Nucleus accumbens (tissue), 56 donors: ENCODE results near the gene PSMB5.

Experiments used
- DNase-seq, 56 donors: peaks; one replicate each; lab custom pipeline; 2025; lab: John Stamatoyannopoulos, UW

Gene PSMB5

GRCh38 chr14:22996768-22997654 is 37.7 kb downstream of the PSMB5 start:
- DNase-seq: no peak

DNA sequence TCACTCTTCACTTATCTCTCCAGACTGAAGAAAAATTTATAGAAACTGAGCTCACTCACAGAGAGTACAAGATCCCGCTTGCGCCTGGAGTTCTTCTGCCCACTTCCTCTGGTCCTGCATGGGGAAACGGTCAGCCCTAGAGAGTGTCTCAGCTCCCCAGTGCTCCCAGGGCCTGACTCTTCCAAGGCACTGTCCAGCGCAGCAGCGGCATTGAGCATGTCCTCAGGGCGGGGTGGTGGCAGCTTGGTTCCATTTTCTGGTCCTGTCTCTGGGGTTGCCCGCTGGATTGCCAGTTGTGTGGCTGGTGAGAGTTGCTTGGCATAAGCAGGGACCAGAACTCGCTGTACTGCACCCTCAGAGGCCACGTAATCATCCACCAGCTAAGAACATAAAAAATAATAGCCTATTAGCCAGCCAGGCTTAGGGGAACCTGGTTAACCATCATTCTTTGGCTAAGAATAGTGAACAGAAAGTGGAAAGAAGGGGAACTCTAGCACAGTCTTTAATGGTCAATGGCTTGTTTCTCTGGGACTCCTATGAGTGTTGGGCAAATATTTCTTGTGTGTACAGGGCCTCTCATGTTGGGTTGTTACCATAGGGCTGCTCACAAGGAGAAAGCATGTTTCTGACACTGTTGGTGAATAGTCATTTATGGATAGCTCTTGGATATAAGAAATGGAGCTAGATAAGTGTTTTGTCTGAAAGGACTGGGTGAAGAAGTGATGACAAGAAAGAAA is 38.6 kb downstream of the PSMB5 start:
- no peak for DNase-seq

DNA sequence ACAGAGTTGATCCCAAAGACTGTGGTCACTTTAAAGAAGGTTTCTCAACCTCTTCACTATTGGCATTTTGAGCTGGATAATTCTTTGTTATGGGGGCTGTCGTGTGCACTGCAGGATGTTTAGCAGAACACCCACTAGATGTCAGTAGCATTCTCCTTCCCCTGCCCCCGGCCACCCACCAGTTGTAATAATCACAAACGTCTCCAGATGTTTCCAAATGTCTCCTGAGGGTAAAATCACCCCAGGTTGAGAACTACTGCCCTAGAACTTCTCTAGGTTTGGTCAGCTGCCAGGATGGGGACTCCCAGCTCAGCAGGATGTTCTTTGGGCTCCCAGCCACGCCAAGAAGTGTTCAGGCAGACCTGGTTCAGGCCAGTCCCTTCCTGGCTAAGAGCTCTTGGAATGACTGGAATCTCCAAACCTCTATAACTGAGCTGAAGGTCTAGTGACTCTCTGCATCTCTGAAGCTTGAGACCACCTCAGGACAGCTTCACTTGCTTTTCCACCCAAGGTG is 39.9 kb downstream of the PSMB5 start:
- DNase-seq: peak in 9 of 56 donors; percentile 2 to 45 (median 6)

GRCh38 chr14:22993517-22993916 is 41.2 kb downstream of the PSMB5 start:
- no peak for DNase-seq

GRCh38 chr14:22991852-22992251 is 42.8 kb downstream of the PSMB5 start:
- DNase-seq: no peak

DNA sequence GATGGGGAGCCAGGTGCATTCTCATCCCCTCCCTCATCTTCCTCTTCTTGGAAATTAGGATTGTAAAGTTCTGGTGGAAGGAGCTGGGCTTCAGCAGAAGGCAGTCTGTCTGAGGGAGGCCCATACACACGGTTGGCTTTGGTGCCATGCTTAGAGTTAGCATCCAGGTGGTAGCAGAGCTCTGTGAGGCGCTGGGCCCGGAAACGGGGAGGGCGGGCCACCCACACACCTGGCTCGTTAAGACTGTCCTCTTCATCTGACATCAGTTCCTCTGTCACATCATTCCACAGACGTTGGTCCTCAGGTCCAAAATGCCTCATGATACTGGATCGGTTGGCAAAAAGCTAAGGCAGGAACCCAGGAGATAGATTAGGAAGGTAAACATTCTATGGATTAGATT is 47.4 kb downstream of the PSMB5 start:
- DNase-seq: no peak

GRCh38 chr14:22986508-22987054 is 48.1 kb downstream of the PSMB5 start:
- DNase-seq: peak in 54 of 56 donors; percentile 7 to 95 (median 72)

- no peak for DNase-seq
Observed at GRCh38 chr14:22985894-22986507, 48.7 kb downstream of the PSMB5 start.

GRCh38 chr14:22984959-22985658 is 49.6 kb downstream of the PSMB5 start:
- DNase-seq: no peak

DNA sequence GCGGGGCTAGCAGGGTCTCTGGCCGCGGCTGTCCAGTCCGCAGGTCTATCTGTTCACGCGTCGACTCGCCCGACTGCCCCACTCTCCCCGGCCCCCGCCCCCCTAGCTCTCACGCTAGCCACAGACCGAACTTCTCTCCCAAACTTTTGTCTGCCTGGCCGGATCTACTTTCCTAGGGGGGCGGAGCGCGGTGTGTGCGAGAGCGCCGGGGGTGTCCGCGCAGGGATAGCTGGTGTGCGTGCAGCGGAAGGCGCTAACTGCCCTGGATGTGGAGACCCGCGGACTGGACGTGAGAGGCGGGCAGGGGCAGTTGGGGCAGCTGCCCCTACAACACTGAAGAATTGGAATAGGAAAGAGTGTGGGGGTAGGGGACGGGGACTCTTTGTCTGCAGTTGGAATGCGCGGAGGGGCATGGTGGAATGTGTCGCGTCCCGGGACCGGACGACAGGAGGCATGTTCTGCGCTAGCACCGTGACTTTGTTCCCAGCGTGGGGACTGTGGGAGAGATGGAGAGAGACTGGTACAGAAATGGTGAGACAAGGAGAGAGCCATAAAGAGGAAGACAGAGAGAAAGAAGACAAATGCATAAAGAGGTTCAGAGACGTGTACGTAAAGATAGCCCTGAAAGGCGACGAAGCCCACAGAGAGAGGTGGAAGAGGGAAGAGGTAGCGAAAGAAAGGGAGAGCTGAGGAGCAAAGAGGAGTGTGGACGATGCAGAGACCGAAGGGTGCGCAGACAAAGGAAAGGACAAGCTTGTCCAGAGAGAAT is 52.0 kb downstream of the PSMB5 start, which contains the start of gene AJUBA:
TSS of gene AJUBA (minus strand) at position 75 of the 769 bp plus-strand sequence. CDS start 285 bp downstream, outside the sequence.
- DNase-seq: peak in 42 of 56 donors; percentile 5 to 77 (median 31)

DNA sequence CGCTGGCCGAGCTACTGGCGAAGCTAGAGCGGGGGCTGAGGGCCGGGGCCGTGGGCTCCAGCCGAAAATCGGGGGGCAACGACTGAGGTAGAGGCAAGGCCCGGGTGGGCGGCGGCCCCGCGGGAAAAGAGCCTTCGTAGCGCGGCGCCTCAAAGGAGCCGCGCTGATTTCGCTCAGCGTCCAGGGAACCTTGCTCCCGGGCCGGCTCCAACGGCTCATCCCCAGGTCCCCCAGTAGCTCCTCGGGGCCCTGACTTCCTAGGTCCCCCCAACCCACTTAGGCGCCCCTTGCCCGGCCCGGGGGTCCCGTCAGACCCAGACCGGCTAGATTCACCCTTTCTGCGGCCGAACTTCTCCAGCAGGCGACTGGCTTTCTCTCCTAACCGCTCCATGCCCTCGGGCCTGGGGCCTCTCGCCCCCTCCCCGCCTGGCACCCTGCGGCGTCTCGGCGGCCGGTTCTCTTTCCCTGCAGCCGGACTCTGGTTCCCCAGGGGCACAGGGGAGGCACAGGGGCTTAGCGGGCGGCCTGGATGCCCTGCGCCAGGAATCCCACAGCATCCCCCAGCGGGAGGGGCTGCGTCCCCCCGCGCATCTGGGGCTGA is 52.7 kb downstream of the PSMB5 start:
- no peak for DNase-seq

- DNase-seq: no peak
Observed at GRCh38 chr14:22981090-22981875, 53.4 kb downstream of the PSMB5 start.

DNA sequence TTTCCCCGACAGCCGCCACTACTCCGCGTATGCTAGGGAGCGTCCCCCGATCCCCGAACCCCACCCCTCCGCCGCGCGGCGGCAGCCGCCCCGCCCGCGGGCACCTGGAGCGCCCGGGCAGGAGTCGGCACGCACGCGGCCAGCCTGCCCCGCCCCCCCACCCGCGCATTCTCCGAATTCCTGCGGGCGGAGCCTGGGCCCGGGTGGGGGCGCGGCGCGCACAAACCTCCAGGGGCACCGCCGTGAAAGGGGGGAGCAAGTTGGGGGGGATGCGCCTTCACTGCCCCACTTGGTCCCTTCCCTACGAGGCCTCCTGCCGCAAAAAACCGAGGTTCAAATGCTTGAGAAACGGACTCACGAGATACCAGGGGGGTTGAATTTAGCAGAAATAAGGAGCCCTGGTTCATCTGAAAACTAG is 54.0 kb downstream of the PSMB5 start:
- no peak for DNase-seq

DNA sequence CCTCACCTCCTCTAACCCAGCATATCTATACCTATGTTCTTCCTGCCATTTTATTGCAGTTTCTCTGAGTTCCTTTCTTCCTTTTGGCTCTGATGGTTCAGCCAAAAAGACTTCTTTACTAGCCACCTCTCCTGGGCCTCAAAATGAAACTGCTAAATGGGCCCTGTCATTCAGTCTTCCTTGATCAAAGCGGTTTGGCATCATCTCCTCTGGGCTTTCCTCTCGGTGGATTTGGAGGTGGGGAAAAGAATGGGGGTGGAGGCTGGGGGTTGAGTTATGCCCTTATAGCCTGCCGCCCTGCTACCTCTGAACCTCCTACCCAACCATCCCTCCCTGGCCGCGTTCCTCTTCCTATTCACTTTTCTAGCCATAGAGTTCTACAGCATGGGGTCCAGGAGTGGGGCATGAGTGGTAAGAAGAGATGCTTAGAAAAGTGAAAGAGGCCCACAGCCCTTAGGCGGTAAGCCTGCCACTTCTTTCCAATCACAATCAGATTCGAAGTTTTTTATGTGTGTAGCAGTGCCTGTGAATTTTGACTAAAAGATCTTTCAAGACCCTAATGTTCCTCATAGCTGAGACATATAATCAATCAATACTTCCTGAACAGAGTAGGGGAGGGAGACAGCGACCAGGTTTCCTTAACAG is 54.8 kb downstream of the PSMB5 start:
- DNase-seq: no peak

- no peak for DNase-seq
Observed at GRCh38 chr14:22978981-22979671, 55.6 kb downstream of the PSMB5 start.

DNA sequence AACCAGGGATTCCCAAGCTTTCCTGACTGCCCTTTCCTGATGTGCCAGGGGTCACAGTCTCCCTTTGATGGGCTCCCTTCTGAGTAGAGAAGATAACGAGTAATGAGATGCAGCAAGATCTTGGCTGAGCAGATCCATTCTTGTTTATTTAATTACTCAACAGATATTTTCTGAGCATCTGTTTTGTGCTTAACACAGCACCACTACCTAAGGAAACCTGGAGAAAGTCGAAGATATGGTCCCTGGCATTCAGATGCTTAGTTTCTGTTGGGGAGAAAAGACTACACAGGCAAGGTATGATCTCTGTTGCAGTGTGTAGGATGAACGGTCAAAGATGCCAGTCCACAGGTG is 56.2 kb downstream of the PSMB5 start:
- DNase-seq: no peak
